Osteocyte (in vitro differentiated cells): Measurements from ENCODE around the gene PLAAT5. TPM values are rescaled to one million over a fixed set of nuclear protein-coding genes. Genes with fewer than 3 reads are reported as not detected.

ENCODE experiments used
- DNase-seq: peaks from one replicate; pipeline ENCODE4 v3.0.0; 2021; ENCODE audit warnings: mixed read lengths; ENCODE audit not compliant: unreplicated experiment; ENCODE audit errors: extremely low spot score
- H3K27ac Mint-ChIP-seq: one replicate; pipeline ENCODE4 v1.8.0; 2021; ENCODE audit warnings: mild to moderate bottlenecking, mixed read lengths; ENCODE audit not compliant: unreplicated experiment
- H3K27me3 Mint-ChIP-seq: one replicate; pipeline ENCODE4 v1.8.0; 2021; ENCODE audit warnings: mixed read lengths; ENCODE audit not compliant: unreplicated experiment
- H3K36me3 Mint-ChIP-seq: one replicate; pipeline ENCODE4 v1.8.0; 2021; ENCODE audit warnings: mixed read lengths; ENCODE audit not compliant: unreplicated experiment
- H3K4me1 Mint-ChIP-seq: one replicate; pipeline ENCODE4 v1.8.0; 2021; ENCODE audit warnings: mixed read lengths; ENCODE audit not compliant: unreplicated experiment
- H3K4me3 Mint-ChIP-seq: one replicate; pipeline ENCODE4 v1.8.0; 2021; ENCODE audit warnings: mild to moderate bottlenecking, moderate library complexity, mixed read lengths; ENCODE audit not compliant: unreplicated experiment
- H3K9me3 Mint-ChIP-seq: one replicate; pipeline ENCODE4 v1.8.0; 2021; ENCODE audit warnings: mixed read lengths; ENCODE audit not compliant: unreplicated experiment
- total RNA-seq: library from RNA; stranded (reverse); gene quantifications from 2 replicates; pipeline ENCODE4 v1.2.1, GENCODE V29; 2021
- TF ChIP-seq, protein P1 (sequence below): fragments of 200-600 bp; sonication (generic); IDR thresholded peaks from 2 replicates; pipeline ENCODE4 v1.5.0; 2021; ENCODE audit warnings: antibody characterized with exemption, mild to moderate bottlenecking, moderate library complexity

PLAAT5 gene
- total RNA-seq, 1 donor from 2014 or later, result not detected

DNA sequence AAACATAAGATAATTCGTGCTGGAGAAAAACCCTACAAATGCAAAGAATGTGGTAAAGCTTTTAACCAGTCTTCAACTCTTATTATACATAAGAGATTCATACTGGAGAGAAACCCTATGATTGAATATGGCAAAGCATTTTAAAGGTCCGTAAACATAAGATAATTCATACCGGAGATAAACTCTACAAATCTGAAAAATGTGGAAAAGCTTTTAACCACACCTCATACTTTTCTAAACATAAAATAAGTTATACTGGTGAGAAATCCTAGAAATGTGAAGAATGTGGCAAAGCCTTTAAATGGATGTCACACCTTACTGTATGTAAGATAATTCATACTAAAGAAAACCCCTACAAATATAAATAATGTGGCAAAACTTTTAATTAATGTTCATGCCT lies 20.7 kb downstream of the PLAAT5 start:
- Mint-ChIP-seq H3K9me3 (peaks cover 8% of the 10 kb centered on the region), H3K4me1 (no peaks in the 10 kb centered on the region), H3K27ac (no peak overlapping the region), H3K4me3 (no peak overlapping the region), H3K36me3 (no peaks in the 10 kb centered on the region), H3K27me3 (peaks cover 29% of the 10 kb centered on the region)
- no peak for DNase-seq
- TF ChIP-seq, protein P1, sequence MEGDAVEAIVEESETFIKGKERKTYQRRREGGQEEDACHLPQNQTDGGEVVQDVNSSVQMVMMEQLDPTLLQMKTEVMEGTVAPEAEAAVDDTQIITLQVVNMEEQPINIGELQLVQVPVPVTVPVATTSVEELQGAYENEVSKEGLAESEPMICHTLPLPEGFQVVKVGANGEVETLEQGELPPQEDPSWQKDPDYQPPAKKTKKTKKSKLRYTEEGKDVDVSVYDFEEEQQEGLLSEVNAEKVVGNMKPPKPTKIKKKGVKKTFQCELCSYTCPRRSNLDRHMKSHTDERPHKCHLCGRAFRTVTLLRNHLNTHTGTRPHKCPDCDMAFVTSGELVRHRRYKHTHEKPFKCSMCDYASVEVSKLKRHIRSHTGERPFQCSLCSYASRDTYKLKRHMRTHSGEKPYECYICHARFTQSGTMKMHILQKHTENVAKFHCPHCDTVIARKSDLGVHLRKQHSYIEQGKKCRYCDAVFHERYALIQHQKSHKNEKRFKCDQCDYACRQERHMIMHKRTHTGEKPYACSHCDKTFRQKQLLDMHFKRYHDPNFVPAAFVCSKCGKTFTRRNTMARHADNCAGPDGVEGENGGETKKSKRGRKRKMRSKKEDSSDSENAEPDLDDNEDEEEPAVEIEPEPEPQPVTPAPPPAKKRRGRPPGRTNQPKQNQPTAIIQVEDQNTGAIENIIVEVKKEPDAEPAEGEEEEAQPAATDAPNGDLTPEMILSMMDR, result no peak

DNA sequence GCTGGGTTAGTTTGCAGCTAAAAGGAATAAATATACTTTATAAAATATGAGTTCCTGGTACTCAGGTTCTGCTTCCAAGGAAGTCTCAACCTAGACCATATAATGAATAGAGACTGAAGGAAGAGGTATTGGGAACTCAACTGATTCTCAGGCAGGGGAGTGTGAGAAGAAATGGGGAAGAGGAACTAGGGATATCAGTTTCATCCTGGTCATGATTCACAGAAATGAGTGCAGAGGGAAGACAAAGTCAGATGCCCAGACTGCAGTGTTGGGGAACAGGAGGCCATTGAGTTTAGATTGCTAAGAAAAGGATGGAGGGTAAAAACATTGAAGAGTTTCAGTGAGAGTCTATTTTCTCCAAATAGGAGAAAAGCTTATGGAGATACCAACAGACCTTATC lies 28.8 kb downstream of the PLAAT5 start:
- no peak for DNase-seq
- TF ChIP-seq, protein P1, result no peak
- Mint-ChIP-seq H3K4me1 (no peaks in the 10 kb centered on the region), H3K9me3 (no peaks in the 10 kb centered on the region), H3K27ac (no peak overlapping the region), H3K36me3 (no peaks in the 10 kb centered on the region), H3K27me3 (peaks cover 33% of the 10 kb centered on the region), H3K4me3 (no peak overlapping the region)

DNA sequence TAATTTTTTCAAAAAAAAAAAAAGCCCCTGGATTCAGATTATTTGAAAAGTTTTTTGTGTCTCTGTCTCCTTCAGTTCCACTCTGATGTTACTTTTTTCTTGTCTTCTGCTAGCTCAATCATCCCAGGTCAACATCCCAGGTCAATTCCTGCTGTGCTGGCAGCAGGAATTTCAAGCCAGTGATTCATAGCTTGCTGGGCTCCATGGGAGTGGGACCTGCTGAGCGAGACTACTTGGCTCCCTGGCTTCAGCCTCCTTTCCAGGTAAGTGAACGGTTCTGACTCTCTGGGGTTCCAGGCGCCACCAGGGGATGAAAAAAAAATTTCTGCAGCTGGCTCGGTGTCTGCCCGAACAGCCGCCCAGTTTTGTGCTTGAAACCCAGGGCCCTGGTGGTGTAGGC lies 31.4 kb downstream of the PLAAT5 start:
- H3K4me3 Mint-ChIP-seq, result no peak overlapping the region
- no peaks in the 10 kb centered on the region for H3K4me1 Mint-ChIP-seq
- TF ChIP-seq, protein P1, result no peak
- H3K36me3 Mint-ChIP-seq, result no peaks in the 10 kb centered on the region
- no peak overlapping the region for H3K27ac Mint-ChIP-seq
- no peak for DNase-seq
- H3K27me3 Mint-ChIP-seq, result peaks cover 31% of the 10 kb centered on the region
- no peaks in the 10 kb centered on the region for H3K9me3 Mint-ChIP-seq

DNA sequence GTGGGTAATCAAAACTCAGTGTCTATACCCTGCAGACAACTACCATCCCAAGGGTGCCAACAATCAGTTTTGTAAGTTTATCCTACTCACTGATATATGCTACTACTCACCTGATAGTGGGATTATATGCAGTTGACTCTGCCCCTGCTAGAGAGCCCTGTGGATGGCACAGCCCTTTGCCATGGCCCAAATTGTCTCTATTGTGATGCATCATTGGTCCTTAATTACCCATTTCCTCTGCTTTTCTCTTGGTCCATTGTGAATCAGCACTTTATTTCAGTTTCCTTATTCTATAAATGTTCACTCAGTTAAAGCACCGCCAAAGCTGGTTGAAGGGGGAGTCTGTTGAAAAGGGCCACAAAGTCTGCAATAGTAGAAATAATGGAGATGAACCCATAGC lies 42.3 kb downstream of the PLAAT5 start:
- TF ChIP-seq, protein P1, result no peak
- Mint-ChIP-seq H3K27me3 (peaks cover 33% of the 10 kb centered on the region), H3K9me3 (no peaks in the 10 kb centered on the region), H3K4me3 (no peak overlapping the region), H3K27ac (no peak overlapping the region), H3K4me1 (no peaks in the 10 kb centered on the region), H3K36me3 (no peaks in the 10 kb centered on the region)
- no peak for DNase-seq

DNA sequence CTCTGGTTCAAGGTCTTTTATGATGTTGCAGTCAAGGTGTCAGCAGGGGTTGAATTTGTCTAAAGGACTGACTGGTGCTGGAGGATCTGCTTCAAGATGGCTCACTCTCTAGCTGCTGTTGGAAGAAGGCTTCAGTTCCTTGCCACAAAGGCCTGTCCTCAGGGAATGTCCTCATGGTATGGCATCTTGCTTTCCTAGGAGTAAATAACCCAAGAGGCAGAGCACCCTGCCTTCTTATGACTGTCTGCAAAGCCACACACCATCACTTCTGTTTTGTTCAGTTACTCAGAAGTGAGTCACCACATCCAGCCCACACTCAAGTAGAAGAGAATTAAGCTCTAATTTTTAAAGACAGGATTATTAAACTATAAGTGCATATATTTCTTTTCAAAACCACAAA lies 45.2 kb downstream of the PLAAT5 start:
- Mint-ChIP-seq H3K27ac (no peak overlapping the region), H3K36me3 (no peaks in the 10 kb centered on the region), H3K27me3 (peaks cover 11% of the 10 kb centered on the region), H3K4me1 (no peaks in the 10 kb centered on the region), H3K4me3 (no peak overlapping the region), H3K9me3 (no peaks in the 10 kb centered on the region)
- TF ChIP-seq, protein P1, result no peak
- DNase-seq, result no peak
